ENCODE data around the gene ZFTA.

GRCh38 chr11:63791495-63792167 lies 23.1 kb upstream of the ZFTA start:
- TF ChIP-seq POLR2A (IDR thresholded peaks at IDR 0.05; ENCODE audit: low read length) (no peak), GATA1 (IDR thresholded peaks at IDR 0.05; ENCODE audit: low read depth, low read length) (no peak)

Measured in erythroblast (primary cell).